PC-3 (cell line): ENCODE data around the gene BAIAP3.

ENCODE experiments used
- EZH2 ChIP-seq: fragments of 300-600 bp; sonication (generic); IDR thresholded peaks from one replicate; pipeline ENCODE4 v1.6.1; 2017; ENCODE audit warnings: antibody characterized with exemption, mild to moderate bottlenecking, low read length; ENCODE audit not compliant: unreplicated experiment
- EZH2phosphoT487 ChIP-seq: fragments of 300-600 bp; sonication (generic); IDR thresholded peaks from 2 replicates; pipeline ENCODE4 v1.6.1; 2018; ENCODE audit warnings: mild to moderate bottlenecking, antibody characterized with exemption, low read length, borderline replicate concordance
- TF ChIP-seq, protein P1 (sequence below): fragments of 300-600 bp; sonication (generic); conservative IDR thresholded peaks from 2 replicates; pipeline ENCODE4 v1.5.1; 2017; ENCODE audit warnings: antibody characterized with exemption, low read depth, mild to moderate bottlenecking, low read length

DNA sequence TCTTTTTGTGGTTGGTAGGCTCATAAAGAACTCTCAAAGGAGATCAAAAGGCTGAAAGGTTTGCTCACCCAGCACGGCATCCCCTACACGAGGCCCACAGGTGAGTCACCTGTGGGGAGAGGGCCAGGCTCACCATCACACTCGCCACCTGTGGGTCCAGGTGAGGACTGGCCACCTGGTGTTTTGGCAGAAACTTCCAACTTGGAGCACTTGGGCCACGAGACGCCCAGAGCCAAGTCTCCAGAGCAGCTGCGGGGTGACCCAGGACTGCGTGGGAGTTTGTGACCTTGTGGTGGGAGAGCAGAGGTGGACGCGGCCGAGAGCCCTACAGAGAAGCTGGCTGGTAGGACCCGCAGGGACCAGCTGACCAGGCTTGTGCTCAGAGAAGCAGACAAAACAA lies 29.4 kb downstream of the BAIAP3 start:
- TF ChIP-seq EZH2 (no peak), EZH2phosphoT487 (no peak)
- TF ChIP-seq, protein P1, sequence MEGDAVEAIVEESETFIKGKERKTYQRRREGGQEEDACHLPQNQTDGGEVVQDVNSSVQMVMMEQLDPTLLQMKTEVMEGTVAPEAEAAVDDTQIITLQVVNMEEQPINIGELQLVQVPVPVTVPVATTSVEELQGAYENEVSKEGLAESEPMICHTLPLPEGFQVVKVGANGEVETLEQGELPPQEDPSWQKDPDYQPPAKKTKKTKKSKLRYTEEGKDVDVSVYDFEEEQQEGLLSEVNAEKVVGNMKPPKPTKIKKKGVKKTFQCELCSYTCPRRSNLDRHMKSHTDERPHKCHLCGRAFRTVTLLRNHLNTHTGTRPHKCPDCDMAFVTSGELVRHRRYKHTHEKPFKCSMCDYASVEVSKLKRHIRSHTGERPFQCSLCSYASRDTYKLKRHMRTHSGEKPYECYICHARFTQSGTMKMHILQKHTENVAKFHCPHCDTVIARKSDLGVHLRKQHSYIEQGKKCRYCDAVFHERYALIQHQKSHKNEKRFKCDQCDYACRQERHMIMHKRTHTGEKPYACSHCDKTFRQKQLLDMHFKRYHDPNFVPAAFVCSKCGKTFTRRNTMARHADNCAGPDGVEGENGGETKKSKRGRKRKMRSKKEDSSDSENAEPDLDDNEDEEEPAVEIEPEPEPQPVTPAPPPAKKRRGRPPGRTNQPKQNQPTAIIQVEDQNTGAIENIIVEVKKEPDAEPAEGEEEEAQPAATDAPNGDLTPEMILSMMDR = no peak
